ENCODE results near the gene MPHOSPH9. TPM values are rescaled to one million over a fixed set of nuclear protein-coding genes. Genes with fewer than 3 reads are reported as not detected.

The MPHOSPH9 gene
- total RNA-seq, 1 experiment from 2014 or later, result 44.9 TPM

- no peak for ATAC-seq
- intact Hi-C loops (cut with micrococcal nuclease), result loop anchor here (10.0 kb wide), 1 partner anchor 168 kb away; the partner anchor contains the start of gene OGFOD2
- H2AFZ ChIP-seq (ENCODE audit: low read depth, low read length, poor library complexity, severe bottlenecking), result no peak overlapping the region
- no TSS peak for BruUV-seq (replicated peaks)
- H3K4me2 ChIP-seq (ENCODE audit: low read length), result peak overlapping the region; percentile 84
- ChIA-PET CTCF (no interaction called here), POLR2A (interaction anchor here (0.9 kb wide), 1 partner anchor 90 kb away, joined by 3 read pairs; the partner anchor contains the start of genes MPHOSPH9 and MTRFR), RAD21 (ENCODE audit: low non-redundant PET in 1 of 2, low total read pairs in 2 of 2, uncharacterized antibody in 2 of 2, unreplicated experiment in 2 of 2) (interaction anchor here in 1 of 2 experiments (1.2 kb wide), 1 partner anchor 99 kb away, joined by 3 read pairs; no protein-coding TSS in a partner anchor)
- peaks cover 0 to under 1% of the 10 kb centered on the region in 2 experiments; a peak in 1 of 4 replicates for H3K36me3 ChIP-seq (ENCODE audit: control insufficient read depth in 1 of 2, insufficient read depth in 2 of 2, low read length in 2 of 2)
- H3K9me2 ChIP-seq (ENCODE audit: insufficient read depth), result no peaks in the 10 kb centered on the region
- H4K20me1 ChIP-seq (ENCODE audit: insufficient read depth), result no peaks in the 10 kb centered on the region
- no peak for DNase-seq (ENCODE audit: low read depth, low spot score)
- H3K4me3 ChIP-seq (replicated peaks in 1 of 2; ENCODE audit: low read depth in 1 of 2, low read length in 2 of 2), result peak overlapping the region in 1 of 2 experiments; percentile 52; a peak in 3 of 4 replicates
- peaks cover 49 to 57% of the 10 kb centered on the region in 2 experiments for H3K4me1 ChIP-seq (ENCODE audit: control insufficient read depth in 1 of 2, insufficient read depth in 2 of 2, low read length in 2 of 2)
- peak overlapping the region; percentile 57 for H3K9ac ChIP-seq (ENCODE audit: low read length)
- peak overlapping the region; percentile 86 for H3K27ac ChIP-seq (ENCODE audit: low read depth, low read length)
- H3K27me3 ChIP-seq (ENCODE audit: insufficient read depth, low read length), result no peaks in the 10 kb centered on the region
- H3K79me2 ChIP-seq (ENCODE audit: insufficient read depth, low read length), result peaks cover 53% of the 10 kb centered on the region
- no peak for TF ChIP-seq ZNF274 (IDR thresholded peaks at IDR 0.05; ENCODE audit: low read depth, low read length)
- no peak for TF ChIP-seq ELF1 (IDR thresholded peaks at IDR 0.05; ENCODE audit: borderline replicate concordance, low read depth)
- no peak for TF ChIP-seq MAX (IDR thresholded peaks at IDR 0.05)
- no peak for TF ChIP-seq CEBPB (IDR thresholded peaks at IDR 0.05; ENCODE audit: low read depth)
- no peak for TF ChIP-seq JUND (IDR thresholded peaks at IDR 0.05)
- no peak for TF ChIP-seq EZH2 (IDR thresholded peaks at IDR 0.05)
- TF ChIP-seq ZFX (IDR thresholded peaks at IDR 0.05), result no peak
- TF ChIP-seq YY1 (IDR thresholded peaks at IDR 0.05; ENCODE audit: extremely low read depth, insufficient replicate concordance, low read depth, low read length), result no peak
- no peak for TF ChIP-seq ATF3 (IDR thresholded peaks at IDR 0.05)
- TF ChIP-seq, protein P1, sequence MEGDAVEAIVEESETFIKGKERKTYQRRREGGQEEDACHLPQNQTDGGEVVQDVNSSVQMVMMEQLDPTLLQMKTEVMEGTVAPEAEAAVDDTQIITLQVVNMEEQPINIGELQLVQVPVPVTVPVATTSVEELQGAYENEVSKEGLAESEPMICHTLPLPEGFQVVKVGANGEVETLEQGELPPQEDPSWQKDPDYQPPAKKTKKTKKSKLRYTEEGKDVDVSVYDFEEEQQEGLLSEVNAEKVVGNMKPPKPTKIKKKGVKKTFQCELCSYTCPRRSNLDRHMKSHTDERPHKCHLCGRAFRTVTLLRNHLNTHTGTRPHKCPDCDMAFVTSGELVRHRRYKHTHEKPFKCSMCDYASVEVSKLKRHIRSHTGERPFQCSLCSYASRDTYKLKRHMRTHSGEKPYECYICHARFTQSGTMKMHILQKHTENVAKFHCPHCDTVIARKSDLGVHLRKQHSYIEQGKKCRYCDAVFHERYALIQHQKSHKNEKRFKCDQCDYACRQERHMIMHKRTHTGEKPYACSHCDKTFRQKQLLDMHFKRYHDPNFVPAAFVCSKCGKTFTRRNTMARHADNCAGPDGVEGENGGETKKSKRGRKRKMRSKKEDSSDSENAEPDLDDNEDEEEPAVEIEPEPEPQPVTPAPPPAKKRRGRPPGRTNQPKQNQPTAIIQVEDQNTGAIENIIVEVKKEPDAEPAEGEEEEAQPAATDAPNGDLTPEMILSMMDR (IDR thresholded peaks at IDR 0.05 in 2 of 3, conservative IDR thresholded peaks at IDR 0.05 in 1 of 3; ENCODE audit: borderline replicate concordance in 1 of 3, insufficient read depth in 1 of 3, low read depth in 2 of 3, low read length in 2 of 3), result no peak
- no peak for TF ChIP-seq RAD21 (IDR thresholded peaks at IDR 0.05; ENCODE audit: low read depth)
- no peak for TF ChIP-seq EZH2phosphoT487 (IDR thresholded peaks at IDR 0.05; ENCODE audit: borderline replicate concordance)
- no peak for TF ChIP-seq SP1 (IDR thresholded peaks at IDR 0.05; ENCODE audit: low read depth)
- no peak for TF ChIP-seq SRF (IDR thresholded peaks at IDR 0.05; ENCODE audit: low read depth)
- TF ChIP-seq, protein P2, sequence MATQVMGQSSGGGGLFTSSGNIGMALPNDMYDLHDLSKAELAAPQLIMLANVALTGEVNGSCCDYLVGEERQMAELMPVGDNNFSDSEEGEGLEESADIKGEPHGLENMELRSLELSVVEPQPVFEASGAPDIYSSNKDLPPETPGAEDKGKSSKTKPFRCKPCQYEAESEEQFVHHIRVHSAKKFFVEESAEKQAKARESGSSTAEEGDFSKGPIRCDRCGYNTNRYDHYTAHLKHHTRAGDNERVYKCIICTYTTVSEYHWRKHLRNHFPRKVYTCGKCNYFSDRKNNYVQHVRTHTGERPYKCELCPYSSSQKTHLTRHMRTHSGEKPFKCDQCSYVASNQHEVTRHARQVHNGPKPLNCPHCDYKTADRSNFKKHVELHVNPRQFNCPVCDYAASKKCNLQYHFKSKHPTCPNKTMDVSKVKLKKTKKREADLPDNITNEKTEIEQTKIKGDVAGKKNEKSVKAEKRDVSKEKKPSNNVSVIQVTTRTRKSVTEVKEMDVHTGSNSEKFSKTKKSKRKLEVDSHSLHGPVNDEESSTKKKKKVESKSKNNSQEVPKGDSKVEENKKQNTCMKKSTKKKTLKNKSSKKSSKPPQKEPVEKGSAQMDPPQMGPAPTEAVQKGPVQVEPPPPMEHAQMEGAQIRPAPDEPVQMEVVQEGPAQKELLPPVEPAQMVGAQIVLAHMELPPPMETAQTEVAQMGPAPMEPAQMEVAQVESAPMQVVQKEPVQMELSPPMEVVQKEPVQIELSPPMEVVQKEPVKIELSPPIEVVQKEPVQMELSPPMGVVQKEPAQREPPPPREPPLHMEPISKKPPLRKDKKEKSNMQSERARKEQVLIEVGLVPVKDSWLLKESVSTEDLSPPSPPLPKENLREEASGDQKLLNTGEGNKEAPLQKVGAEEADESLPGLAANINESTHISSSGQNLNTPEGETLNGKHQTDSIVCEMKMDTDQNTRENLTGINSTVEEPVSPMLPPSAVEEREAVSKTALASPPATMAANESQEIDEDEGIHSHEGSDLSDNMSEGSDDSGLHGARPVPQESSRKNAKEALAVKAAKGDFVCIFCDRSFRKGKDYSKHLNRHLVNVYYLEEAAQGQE (IDR thresholded peaks at IDR 0.05; ENCODE audit: low read depth), result no peak
- TF ChIP-seq CBX3 (IDR thresholded peaks at IDR 0.05; ENCODE audit: low read depth), result no peak
- no peak for TF ChIP-seq TCF7L2 (IDR thresholded peaks at IDR 0.05; ENCODE audit: borderline replicate concordance, extremely low read depth, insufficient read depth, insufficient read length)
- no peak for TF ChIP-seq POLR2A (IDR thresholded peaks at IDR 0.05; ENCODE audit: borderline replicate concordance, extremely low read depth, insufficient read depth, insufficient read length)
- no peaks in the 10 kb centered on the region for H3K9me3 ChIP-seq (ENCODE audit: control insufficient read depth in 1 of 2, insufficient read depth in 1 of 2, low read depth in 1 of 2, low read length in 2 of 2)
These were observed 90.5 kb downstream of the MPHOSPH9 start for GRCh38 chr12:123142518-123142840.

Measured in HCT116 (cell line).